NCI-H2227 (cell line): ENCODE measurements around the gene HMG20A.
"Not testable (repeated sequence)": the region's sequence is repeated elsewhere in the genome, so short reads cannot be mapped to it uniquely, and the experiment has no call there.

Source experiments
- DNase-seq: peaks from one replicate; lab custom pipeline; 2025; ENCODE audit not compliant: unreplicated experiment; lab: John Stamatoyannopoulos, UW

HMG20A gene

DNA sequence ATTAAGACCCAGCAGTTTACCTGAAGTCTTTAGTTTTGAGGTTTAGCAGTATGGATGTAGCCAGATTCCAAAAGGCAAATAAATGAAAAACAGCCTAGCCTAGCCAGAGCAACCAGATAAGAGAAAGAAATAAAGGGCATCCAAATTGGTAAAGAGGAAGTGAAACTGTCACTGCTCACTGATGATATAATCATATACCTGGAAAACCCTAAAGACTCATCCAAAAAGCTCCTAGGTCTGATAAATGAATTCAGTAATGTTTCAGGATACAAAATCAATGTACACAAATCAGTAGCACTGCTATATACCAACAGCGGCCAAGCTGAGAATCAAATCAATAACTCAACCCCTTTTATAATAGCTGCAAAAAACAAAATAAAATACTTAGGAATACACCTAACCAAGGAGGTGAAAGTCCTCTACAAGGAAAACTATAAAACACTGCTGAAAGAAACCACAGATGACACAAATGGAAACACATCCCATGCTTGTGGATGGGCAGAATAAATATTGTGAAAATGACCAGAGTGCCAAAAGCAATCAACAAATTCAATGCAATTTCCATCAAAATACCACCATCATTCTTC, 14.4 kb upstream of the HMG20A start:
- DNase-seq = not testable (repeated sequence)

DNA sequence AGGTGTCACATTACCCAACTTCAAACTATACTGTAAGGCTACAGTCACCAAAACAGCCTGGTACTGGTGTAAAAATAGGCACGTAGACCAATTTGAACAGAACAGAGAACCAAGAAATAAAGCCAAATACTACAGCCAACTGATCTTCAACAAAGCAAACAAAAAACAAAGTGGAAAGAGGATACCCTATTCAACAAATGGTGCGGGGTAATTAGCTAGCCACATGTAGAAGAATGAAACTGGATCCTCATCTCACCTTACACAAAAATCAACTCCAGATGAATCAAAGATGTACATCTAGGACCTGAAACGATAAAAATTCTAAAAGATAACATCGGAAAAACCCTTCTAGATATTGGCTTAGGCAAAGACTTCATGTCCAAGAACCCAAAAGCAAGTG, 13.8 kb upstream of the HMG20A start:
- no peak for DNase-seq

GRCh38 chr15:77409259-77410156, 11.2 kb upstream of the HMG20A start:
- no peak for DNase-seq

DNA sequence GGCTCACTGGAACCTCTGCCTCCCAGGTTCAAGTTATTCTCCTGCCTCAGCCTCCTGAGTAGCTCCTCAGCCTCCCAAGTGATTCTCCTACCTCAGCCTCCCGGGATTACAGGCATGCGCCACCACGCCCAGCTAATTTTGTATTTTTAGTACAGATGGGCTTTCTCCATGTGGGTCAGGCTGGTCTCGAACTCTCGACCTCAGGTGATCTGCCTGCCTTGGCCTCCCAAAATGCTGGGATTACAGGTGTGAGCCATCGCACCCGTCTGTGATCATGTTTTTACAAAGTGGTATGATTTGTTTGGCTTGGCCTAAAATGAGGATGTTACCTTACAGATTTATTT, 10.6 kb upstream of the HMG20A start:
- not testable (repeated sequence) for DNase-seq

GRCh38 chr15:77410701-77411618, 9.7 kb upstream of the HMG20A start:
- no peak for DNase-seq

GRCh38 chr15:77411619-77411976, 9.1 kb upstream of the HMG20A start:
- no peak for DNase-seq

GRCh38 chr15:77412972-77413698, 7.6 kb upstream of the HMG20A start:
- no peak for DNase-seq

GRCh38 chr15:77413699-77414349, 6.9 kb upstream of the HMG20A start:
- DNase-seq = no peak

GRCh38 chr15:77414789-77415442, 5.8 kb upstream of the HMG20A start:
- DNase-seq = no peak

GRCh38 chr15:77415450-77416147, 5.1 kb upstream of the HMG20A start:
- DNase-seq = no peak

DNA sequence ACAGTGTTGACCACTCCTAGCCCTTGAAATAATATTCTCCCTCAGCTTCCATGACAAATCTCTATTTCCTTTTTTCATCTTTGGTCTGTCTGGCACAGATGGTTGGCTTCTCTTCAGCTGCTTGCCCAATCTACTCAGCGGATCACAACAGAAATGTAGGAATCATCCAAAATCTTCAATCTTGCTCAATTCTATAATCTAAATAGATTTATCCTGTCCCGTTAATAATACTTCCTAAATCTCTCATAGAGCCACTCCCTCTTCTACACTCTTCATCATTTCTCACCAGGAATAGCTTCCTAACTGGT, 4.6 kb upstream of the HMG20A start:
- no peak for DNase-seq

DNA sequence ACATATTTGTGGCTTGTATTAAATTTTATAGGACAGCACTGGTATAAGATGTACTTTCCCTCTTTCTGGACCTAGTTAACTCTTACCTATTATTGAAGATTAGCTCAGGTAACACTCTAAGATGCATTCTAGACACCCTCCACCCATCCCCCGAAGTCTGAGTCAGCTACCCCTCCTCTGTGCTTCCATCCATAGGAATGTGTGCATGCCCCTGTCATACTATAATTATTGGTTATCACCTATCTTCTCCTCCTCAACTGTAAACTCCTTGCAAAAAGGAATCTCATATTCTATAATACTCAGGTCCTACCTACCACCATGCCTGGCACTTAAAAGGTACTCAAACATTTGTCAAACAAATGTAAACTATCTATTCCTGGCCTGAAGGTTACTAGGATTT, 3.7 kb upstream of the HMG20A start:
- DNase-seq = no peak

DNA sequence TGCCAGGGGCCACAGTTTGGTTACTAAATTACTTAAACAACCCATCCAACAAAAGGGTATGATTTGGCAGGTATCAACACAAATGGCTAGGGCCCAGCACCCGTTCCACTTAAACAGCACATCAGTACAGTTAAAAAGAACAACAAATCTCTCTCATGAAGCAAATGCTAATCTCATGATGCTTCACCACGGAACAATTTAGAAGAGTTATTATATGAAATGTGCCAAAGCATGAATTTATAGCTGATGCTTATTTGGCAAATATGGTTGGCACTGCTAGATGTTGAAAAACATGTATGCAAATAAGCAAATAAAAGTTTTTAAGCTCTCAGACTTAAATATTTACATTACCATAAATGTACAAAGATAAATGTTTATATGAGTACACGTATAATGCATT, 3.1 kb upstream of the HMG20A start:
- DNase-seq = no peak

DNA sequence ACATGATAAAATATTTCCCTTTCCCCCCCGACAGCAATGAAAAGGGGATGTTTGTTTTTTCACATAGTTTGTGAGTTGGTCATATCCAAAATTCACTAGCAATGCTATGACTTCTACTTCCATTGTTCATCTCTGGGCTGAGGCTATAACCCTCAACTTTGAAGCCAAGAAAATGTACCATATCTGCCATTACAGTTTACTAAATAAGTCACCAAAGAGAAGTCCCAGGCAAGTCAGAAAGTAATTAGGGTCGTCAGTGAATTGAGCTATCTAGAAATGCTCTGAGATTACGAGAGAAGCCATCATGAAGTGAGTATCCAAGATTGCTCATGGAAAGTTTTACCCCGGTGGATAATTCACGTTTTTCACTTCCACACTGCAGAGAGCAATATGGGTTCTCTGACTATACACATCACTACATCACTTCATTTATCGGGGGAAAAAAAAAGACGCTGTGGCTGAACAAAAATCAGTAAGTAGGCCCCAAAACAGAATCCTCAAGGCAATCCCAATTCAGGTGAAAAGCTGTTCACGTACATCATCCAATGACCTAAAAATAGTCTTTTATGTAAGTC, 2.2 kb upstream of the HMG20A start:
- DNase-seq = no peak

DNA sequence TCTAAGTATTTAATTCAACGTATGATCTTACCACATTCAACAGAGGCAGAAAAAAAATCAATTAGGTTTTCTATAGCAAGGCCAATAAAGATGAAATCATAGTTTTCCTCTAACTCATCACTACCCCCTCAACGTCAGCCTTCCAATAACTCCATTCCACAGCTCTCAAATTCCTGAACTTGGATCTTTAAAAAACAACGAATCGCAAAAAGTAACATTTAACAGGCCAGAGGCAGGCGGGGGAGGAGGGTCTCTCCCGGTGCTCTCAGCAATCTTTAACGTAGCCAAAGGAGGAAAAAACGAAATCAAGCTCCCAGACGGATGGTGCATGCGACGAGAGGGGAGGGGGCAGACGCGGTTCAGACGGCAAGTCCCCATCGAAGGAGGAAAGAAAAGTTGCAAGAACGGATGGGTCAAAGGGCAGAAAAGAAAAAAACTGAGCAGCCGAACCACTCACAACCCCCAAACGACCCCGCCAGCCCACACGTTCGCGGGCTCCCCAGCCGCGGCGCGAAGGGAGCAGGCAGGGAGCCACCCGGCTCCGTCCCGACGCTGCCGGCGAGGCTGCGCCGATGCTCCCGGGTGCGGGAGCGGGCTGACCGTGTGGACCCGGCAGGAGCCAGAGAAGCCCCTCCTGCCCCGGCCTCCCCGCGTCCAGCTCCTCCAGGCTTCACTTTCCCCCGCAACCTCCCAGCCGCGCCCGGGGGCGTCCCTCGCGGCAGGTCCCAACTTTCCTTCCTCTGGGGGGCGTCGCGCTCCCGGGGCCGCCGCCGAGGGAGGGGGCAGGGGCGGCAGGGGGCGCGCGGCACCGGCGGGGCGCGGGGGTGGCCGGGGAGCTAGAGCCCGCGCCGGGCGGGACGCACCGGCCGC, 1.5 kb upstream of the HMG20A start:
- DNase-seq = peak; percentile 49

GRCh38 chr15:77419836-77420609, 665 bp upstream of the HMG20A start, which contains the start of gene PEAK1:
Gene PEAK1, minus strand, starts transcription at chr15:77420104. Its CDS starts 238,178 bp downstream, at chr15:77181926.
- peak; percentile 98 for DNase-seq

GRCh38 chr15:77421370-77421700, 647 bp downstream of the HMG20A start:
- DNase-seq = no peak

- no peak for DNase-seq
Observed at GRCh38 chr15:77425104-77425503, 4.4 kb downstream of the HMG20A start.
